Thyroid gland (tissue), 4 donors: ENCODE measurements around the gene ITGB1. TPM values are rescaled to one million over a fixed set of nuclear protein-coding genes. Genes with fewer than 3 reads are reported as not detected.
A peak's percentile ranks its signal among the peaks of the same experiment; 100 is the strongest.

ENCODE experiments used
- DNase-seq, 2 donors: peaks; one replicate each; pipeline ENCODE4 v3.0.0-alpha.2; 2019
- H3K27ac ChIP-seq, 3 donors: fragments of 200-600 bp; sonication (generic); 1 replicate in 2 of 3; 2 replicates in 1 of 3; pipeline ENCODE4 v1.5.1; 2016 to 2019; ENCODE audit warnings: mild to moderate bottlenecking in 1 of 3, moderate library complexity in 1 of 3
- H3K27me3 ChIP-seq: fragments of 200-600 bp; sonication (generic); one replicate; pipeline ENCODE4 v1.5.1; 2019
- H3K36me3 ChIP-seq, 2 donors: fragments of 200-600 bp; sonication (generic); one replicate each; pipeline ENCODE4 v1.5.1; 2016 to 2019
- H3K4me1 ChIP-seq, 2 donors: fragments of 200-600 bp; sonication (generic); one replicate each; pipeline ENCODE4 v1.5.1; 2017 to 2019
- H3K4me3 ChIP-seq, 3 donors: fragments of 200-600 bp; sonication (generic); replicated peaks in 1 of 3; 1 replicate in 2 of 3; 2 replicates in 1 of 3; pipeline ENCODE4 v1.5.1; 2016; ENCODE audit warnings: mild to moderate bottlenecking in 1 of 3
- H3K9me3 ChIP-seq: fragments of 200-600 bp; sonication (generic); one replicate; pipeline ENCODE4 v1.5.1; 2017
- CTCF ChIP-seq, 6 experiments: fragments of 200-600 bp in 3 of 6; fragments of 450-650 bp in 3 of 6; sonication (generic) in 3 of 6; IDR thresholded peaks; one replicate each; pipeline ENCODE4 v1.5.1; 2016 to 2019; ENCODE audit warnings: antibody characterized with exemption in 6 of 6, mild to moderate bottlenecking in 2 of 6, inconsistent platforms in 1 of 6, moderate library complexity in 1 of 6
- POLR2A ChIP-seq, 2 donors: fragments of 450-650 bp; IDR thresholded peaks; one replicate each; pipeline ENCODE4 v1.6.1; 2017; ENCODE audit warnings: antibody characterized with exemption in 2 of 2, mild to moderate bottlenecking in 2 of 2, moderate library complexity in 1 of 2
- WGBS, 2 donors: methylation state at CpG; one replicate each; pipeline ENCODE4 v1.1.5; 2017; 5-methylcytosine and 5-hydroxymethylcytosine counted together
- intact Hi-C: fragments of 100-400 bp; cut with DNase I; formaldehyde crosslinking; loops from one replicate; pipeline ENCODE4 v1.15.1; 2023
- total RNA-seq, 4 donors: library from RNA; depleted of rRNA; stranded (reverse); fragments of >200 nt; gene quantifications; one replicate each; pipeline ENCODE4 v1.2.3, GENCODE V29; 2016

ITGB1 gene
- total RNA-seq, 4 donors from 2014 or later, result 264 to 699 (median 417) TPM

- Histone ChIP-seq H3K4me3 (no peak overlapping the region), H3K27ac (peak overlapping the region in 1 of 3 donors; percentile 94), H3K9me3 (no peaks in the 10 kb centered on the region), H3K27me3 (no peaks in the 10 kb centered on the region), H3K4me1 (peaks cover 3 to 16% of the 10 kb centered on the region in 2 donors), H3K36me3 (no peaks in the 10 kb centered on the region)
- DNase-seq, result no peak
- intact Hi-C loops, result no loop called here
- 76 to 78% methylated on average over 4 of the region's 4 CpGs for WGBS, 2 donors
- TF ChIP-seq POLR2A (IDR thresholded peaks at IDR 0.05), result no peak
- TF ChIP-seq CTCF (IDR thresholded peaks at IDR 0.05), result no peak
Measured at GRCh38 chr10:32982911-32983909, 25.2 kb upstream of the ITGB1 start.

GRCh38 chr10:32982293-32982709 lies 24.3 kb upstream of the ITGB1 start:
- no peak for TF ChIP-seq CTCF (IDR thresholded peaks at IDR 0.05)
- no peak for TF ChIP-seq POLR2A (IDR thresholded peaks at IDR 0.05)
- intact Hi-C loops, result no loop called here
- Histone ChIP-seq H3K27ac (peak overlapping the region; percentile 4 to 94 (median 37)), H3K9me3 (no peaks in the 10 kb centered on the region), H3K4me1 (peaks cover 3 to 16% of the 10 kb centered on the region in 2 donors), H3K4me3 (no peak overlapping the region), H3K36me3 (no peaks in the 10 kb centered on the region), H3K27me3 (no peaks in the 10 kb centered on the region)
- DNase-seq, result no peak
- 83 to 87% methylated on average over 9 of the region's 9 CpGs for WGBS, 2 donors

GRCh38 chr10:32981760-32982159 lies 23.7 kb upstream of the ITGB1 start:
- Histone ChIP-seq H3K4me1 (peaks cover 3 to 16% of the 10 kb centered on the region in 2 donors), H3K4me3 (no peak overlapping the region), H3K9me3 (no peaks in the 10 kb centered on the region), H3K27me3 (no peaks in the 10 kb centered on the region), H3K36me3 (no peaks in the 10 kb centered on the region), H3K27ac (peak overlapping the region; percentile 69 to 94 (median 81))
- no peak for DNase-seq
- 50 to 85% methylated on average over 4 of the region's 4 CpGs for WGBS, 2 donors
- TF ChIP-seq CTCF (IDR thresholded peaks at IDR 0.05) (no peak), POLR2A (IDR thresholded peaks at IDR 0.05) (no peak)
- intact Hi-C loops, result no loop called here

GRCh38 chr10:32980558-32981468 lies 22.8 kb upstream of the ITGB1 start:
- TF ChIP-seq CTCF (IDR thresholded peaks at IDR 0.05) (no peak), POLR2A (IDR thresholded peaks at IDR 0.05) (peak in 1 of 2 donors; percentile 78)
- intact Hi-C loops, result no loop called here
- Histone ChIP-seq H3K27me3 (no peaks in the 10 kb centered on the region), H3K36me3 (no peaks in the 10 kb centered on the region), H3K4me1 (peaks cover 3 to 15% of the 10 kb centered on the region in 2 donors), H3K9me3 (no peaks in the 10 kb centered on the region), H3K27ac (peak overlapping the region; percentile 69 to 94 (median 81)), H3K4me3 (peak overlapping the region; percentile 16 to 39 (median 34))
- 24 to 27% methylated on average over 22 to 28 of the region's 38 CpGs for WGBS, 2 donors
- peak; percentile 86 to 90 for DNase-seq
